ENCODE data around the gene ABLIM1. TPM values are rescaled to one million over a fixed set of nuclear protein-coding genes. Genes with fewer than 3 reads are reported as not detected.
A peak's percentile ranks its signal among the peaks of the same experiment; 100 is the strongest.

The ABLIM1 gene
- total and polyA plus RNA-seq, 2 experiments from 2014 or later = 21.9 to 45.1 TPM

GRCh38 chr10:114408968-114409444, 249.1 kb downstream of the ABLIM1 start:
- H3K4me3 Mint-ChIP-seq = no peak overlapping the region
- Histone ChIP-seq H4K20me1 (replicated peaks; ENCODE audit: insufficient read depth) (no peaks in the 10 kb centered on the region), H3K36me3 (ENCODE audit: insufficient read depth) (no peaks in the 10 kb centered on the region), H3K4me1 (ENCODE audit: insufficient read depth) (peaks cover 14% of the 10 kb centered on the region), H3K4me3 (no peak overlapping the region), H3K9me2 (ENCODE audit: insufficient read depth) (no peaks in the 10 kb centered on the region), H3F3A (replicated peaks; ENCODE audit: low read depth) (no peaks in the 10 kb centered on the region), H3K27me3 (ENCODE audit: insufficient read depth) (peaks cover 27% of the 10 kb centered on the region), H3K4me2 (no peak overlapping the region), H2AFZ (peak overlapping the region; percentile 59), H3K79me2 (replicated peaks; ENCODE audit: insufficient read depth) (no peaks in the 10 kb centered on the region), H3K27ac (ENCODE audit: low read depth) (no peak overlapping the region)
- DNase-seq (ENCODE audit: low spot score) (no peak), ATAC-seq (no peak)
- H3K4me1 Mint-ChIP-seq = peaks cover 28% of the 10 kb centered on the region
- no peak overlapping the region for H3K27ac Mint-ChIP-seq
- TF ChIP-seq STAT1 (IDR thresholded peaks at IDR 0.05; ENCODE audit: unreplicated experiment) (no peak), NANOG (IDR thresholded peaks at IDR 0.05; ENCODE audit: borderline replicate concordance) (no peak), EZH2 (IDR thresholded peaks at IDR 0.05; ENCODE audit: low read depth, unreplicated experiment) (no peak), CREB1 (CRISPR knock-in tag; IDR thresholded peaks at IDR 0.05; ENCODE audit: low read depth) (no peak), EZH2phosphoT487 (IDR thresholded peaks at IDR 0.05; ENCODE audit: unreplicated experiment) (no peak), ZNF331 (CRISPR knock-in tag; IDR thresholded peaks at IDR 0.05; ENCODE audit: low read depth) (no peak), ZNF114 (CRISPR knock-in tag; IDR thresholded peaks at IDR 0.05) (no peak), POLR2AphosphoS5 (IDR thresholded peaks at IDR 0.05; ENCODE audit: low read depth) (no peak), JUNB (IDR thresholded peaks at IDR 0.05; ENCODE audit: unreplicated experiment) (no peak)
- TF ChIP-seq, protein P1, sequence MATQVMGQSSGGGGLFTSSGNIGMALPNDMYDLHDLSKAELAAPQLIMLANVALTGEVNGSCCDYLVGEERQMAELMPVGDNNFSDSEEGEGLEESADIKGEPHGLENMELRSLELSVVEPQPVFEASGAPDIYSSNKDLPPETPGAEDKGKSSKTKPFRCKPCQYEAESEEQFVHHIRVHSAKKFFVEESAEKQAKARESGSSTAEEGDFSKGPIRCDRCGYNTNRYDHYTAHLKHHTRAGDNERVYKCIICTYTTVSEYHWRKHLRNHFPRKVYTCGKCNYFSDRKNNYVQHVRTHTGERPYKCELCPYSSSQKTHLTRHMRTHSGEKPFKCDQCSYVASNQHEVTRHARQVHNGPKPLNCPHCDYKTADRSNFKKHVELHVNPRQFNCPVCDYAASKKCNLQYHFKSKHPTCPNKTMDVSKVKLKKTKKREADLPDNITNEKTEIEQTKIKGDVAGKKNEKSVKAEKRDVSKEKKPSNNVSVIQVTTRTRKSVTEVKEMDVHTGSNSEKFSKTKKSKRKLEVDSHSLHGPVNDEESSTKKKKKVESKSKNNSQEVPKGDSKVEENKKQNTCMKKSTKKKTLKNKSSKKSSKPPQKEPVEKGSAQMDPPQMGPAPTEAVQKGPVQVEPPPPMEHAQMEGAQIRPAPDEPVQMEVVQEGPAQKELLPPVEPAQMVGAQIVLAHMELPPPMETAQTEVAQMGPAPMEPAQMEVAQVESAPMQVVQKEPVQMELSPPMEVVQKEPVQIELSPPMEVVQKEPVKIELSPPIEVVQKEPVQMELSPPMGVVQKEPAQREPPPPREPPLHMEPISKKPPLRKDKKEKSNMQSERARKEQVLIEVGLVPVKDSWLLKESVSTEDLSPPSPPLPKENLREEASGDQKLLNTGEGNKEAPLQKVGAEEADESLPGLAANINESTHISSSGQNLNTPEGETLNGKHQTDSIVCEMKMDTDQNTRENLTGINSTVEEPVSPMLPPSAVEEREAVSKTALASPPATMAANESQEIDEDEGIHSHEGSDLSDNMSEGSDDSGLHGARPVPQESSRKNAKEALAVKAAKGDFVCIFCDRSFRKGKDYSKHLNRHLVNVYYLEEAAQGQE (IDR thresholded peaks at IDR 0.05; ENCODE audit: unreplicated experiment) = no peak
- TF ChIP-seq, protein P2, sequence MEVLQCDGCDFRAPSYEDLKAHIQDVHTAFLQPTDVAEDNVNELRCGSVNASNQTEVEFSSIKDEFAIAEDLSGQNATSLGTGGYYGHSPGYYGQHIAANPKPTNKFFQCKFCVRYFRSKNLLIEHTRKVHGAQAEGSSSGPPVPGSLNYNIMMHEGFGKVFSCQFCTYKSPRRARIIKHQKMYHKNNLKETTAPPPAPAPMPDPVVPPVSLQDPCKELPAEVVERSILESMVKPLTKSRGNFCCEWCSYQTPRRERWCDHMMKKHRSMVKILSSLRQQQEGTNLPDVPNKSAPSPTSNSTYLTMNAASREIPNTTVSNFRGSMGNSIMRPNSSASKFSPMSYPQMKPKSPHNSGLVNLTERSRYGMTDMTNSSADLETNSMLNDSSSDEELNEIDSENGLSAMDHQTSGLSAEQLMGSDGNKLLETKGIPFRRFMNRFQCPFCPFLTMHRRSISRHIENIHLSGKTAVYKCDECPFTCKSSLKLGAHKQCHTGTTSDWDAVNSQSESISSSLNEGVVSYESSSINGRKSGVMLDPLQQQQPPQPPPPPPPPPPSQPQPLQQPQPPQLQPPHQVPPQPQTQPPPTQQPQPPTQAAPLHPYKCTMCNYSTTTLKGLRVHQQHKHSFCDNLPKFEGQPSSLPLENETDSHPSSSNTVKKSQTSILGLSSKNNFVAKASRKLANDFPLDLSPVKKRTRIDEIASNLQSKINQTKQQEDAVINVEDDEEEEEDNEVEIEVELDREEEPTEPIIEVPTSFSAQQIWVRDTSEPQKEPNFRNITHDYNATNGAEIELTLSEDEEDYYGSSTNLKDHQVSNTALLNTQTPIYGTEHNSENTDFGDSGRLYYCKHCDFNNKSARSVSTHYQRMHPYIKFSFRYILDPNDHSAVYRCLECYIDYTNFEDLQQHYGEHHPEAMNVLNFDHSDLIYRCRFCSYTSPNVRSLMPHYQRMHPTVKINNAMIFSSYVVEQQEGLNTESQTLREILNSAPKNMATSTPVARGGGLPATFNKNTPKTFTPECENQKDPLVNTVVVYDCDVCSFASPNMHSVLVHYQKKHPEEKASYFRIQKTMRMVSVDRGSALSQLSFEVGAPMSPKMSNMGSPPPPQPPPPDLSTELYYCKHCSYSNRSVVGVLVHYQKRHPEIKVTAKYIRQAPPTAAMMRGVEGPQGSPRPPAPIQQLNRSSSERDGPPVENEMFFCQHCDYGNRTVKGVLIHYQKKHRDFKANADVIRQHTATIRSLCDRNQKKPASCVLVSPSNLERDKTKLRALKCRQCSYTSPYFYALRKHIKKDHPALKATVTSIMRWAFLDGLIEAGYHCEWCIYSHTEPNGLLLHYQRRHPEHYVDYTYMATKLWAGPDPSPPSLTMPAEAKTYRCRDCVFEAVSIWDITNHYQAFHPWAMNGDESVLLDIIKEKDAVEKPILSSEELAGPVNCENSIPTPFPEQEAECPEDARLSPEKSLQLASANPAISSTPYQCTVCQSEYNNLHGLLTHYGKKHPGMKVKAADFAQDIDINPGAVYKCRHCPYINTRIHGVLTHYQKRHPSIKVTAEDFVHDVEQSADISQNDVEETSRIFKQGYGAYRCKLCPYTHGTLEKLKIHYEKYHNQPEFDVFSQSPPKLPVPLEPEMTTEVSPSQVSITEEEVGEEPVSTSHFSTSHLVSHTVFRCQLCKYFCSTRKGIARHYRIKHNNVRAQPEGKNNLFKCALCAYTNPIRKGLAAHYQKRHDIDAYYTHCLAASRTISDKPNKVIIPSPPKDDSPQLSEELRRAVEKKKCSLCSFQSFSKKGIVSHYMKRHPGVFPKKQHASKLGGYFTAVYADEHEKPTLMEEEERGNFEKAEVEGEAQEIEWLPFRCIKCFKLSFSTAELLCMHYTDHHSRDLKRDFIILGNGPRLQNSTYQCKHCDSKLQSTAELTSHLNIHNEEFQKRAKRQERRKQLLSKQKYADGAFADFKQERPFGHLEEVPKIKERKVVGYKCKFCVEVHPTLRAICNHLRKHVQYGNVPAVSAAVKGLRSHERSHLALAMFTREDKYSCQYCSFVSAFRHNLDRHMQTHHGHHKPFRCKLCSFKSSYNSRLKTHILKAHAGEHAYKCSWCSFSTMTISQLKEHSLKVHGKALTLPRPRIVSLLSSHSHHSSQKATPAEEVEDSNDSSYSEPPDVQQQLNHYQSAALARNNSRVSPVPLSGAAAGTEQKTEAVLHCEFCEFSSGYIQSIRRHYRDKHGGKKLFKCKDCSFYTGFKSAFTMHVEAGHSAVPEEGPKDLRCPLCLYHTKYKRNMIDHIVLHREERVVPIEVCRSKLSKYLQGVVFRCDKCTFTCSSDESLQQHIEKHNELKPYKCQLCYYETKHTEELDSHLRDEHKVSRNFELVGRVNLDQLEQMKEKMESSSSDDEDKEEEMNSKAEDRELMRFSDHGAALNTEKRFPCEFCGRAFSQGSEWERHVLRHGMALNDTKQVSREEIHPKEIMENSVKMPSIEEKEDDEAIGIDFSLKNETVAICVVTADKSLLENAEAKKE (CRISPR knock-in tag; IDR thresholded peaks at IDR 0.05) = no peak
- TF ChIP-seq, protein P3, sequence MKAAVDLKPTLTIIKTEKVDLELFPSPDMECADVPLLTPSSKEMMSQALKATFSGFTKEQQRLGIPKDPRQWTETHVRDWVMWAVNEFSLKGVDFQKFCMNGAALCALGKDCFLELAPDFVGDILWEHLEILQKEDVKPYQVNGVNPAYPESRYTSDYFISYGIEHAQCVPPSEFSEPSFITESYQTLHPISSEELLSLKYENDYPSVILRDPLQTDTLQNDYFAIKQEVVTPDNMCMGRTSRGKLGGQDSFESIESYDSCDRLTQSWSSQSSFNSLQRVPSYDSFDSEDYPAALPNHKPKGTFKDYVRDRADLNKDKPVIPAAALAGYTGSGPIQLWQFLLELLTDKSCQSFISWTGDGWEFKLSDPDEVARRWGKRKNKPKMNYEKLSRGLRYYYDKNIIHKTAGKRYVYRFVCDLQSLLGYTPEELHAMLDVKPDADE (IDR thresholded peaks at IDR 0.05) = no peak
- TF ChIP-seq, protein P4, sequence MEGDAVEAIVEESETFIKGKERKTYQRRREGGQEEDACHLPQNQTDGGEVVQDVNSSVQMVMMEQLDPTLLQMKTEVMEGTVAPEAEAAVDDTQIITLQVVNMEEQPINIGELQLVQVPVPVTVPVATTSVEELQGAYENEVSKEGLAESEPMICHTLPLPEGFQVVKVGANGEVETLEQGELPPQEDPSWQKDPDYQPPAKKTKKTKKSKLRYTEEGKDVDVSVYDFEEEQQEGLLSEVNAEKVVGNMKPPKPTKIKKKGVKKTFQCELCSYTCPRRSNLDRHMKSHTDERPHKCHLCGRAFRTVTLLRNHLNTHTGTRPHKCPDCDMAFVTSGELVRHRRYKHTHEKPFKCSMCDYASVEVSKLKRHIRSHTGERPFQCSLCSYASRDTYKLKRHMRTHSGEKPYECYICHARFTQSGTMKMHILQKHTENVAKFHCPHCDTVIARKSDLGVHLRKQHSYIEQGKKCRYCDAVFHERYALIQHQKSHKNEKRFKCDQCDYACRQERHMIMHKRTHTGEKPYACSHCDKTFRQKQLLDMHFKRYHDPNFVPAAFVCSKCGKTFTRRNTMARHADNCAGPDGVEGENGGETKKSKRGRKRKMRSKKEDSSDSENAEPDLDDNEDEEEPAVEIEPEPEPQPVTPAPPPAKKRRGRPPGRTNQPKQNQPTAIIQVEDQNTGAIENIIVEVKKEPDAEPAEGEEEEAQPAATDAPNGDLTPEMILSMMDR (conservative IDR thresholded peaks at IDR 0.05; ENCODE audit: low read depth in 2 of 2) = no peak
- peaks cover 33% of the 10 kb centered on the region for H3K27me3 Mint-ChIP-seq (ENCODE audit: insufficient read depth, low read depth, poor library complexity)
- H3K9me3 Mint-ChIP-seq = no peaks in the 10 kb centered on the region; the same call in 2 of the 3 replicates
- H3K36me3 Mint-ChIP-seq (ENCODE audit: low read depth) = no peaks in the 10 kb centered on the region; the same call in 2 of the 3 replicates
